Measurements from ENCODE around the gene DPEP3. TPM values are rescaled to one million over a fixed set of nuclear protein-coding genes. Genes with fewer than 3 reads are reported as not detected.

Gene DPEP3
- total and polyA plus RNA-seq, 10 of the 15 experiments (the other 5 are each of a cell fraction or from before 2014, with no cell fraction given), result not detected

DNA sequence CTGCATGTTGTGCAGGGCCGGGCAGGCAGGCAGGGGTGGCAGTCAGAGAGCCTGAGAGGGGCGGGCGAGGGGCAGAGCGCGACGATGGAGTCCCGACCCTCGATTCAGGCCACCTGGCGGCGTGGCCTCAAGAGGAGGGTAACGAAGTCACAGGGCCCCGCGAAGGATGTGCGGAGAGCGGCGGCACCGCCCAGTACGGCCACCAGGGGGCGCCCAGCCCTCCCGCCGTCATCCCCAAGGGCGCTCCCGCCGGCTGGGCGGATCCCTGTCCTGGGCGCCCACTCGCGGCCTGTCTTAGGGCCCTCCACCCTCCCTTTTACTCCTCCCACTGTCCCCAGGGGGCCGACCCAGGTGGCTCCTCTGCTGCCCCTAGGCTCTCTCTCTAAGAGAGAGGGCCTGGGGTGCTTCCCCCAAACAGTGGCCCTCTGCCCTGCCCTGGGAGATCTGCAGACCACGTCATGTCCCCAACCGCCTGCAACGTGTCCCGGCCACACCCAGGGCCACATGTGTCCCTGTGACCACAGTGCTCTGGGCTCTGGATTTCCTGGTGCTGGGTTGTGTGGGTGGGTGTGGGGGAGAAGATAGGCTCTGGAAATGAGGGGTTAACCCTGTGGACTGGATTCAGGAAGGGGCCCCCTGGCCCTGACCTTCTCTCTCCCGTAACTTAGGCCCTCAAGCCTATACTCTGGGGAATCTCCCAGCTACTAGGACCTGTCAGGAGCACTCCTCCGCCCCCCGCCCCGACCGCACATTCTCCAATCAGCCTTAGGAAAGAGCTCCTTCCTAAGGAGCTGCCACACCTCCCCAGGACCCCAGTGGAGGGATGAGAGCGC, 13.1 kb upstream of the DPEP3 start:
- ATAC-seq, result peak; percentile 92
- peak; percentile 91; the same call in 1 of the 2 replicates for TF ChIP-seq ZNF207 (IDR thresholded peaks at IDR 0.05; ENCODE audit: borderline replicate concordance)
- TF ChIP-seq, protein P1, sequence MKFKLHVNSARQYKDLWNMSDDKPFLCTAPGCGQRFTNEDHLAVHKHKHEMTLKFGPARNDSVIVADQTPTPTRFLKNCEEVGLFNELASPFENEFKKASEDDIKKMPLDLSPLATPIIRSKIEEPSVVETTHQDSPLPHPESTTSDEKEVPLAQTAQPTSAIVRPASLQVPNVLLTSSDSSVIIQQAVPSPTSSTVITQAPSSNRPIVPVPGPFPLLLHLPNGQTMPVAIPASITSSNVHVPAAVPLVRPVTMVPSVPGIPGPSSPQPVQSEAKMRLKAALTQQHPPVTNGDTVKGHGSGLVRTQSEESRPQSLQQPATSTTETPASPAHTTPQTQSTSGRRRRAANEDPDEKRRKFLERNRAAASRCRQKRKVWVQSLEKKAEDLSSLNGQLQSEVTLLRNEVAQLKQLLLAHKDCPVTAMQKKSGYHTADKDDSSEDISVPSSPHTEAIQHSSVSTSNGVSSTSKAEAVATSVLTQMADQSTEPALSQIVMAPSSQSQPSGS (IDR thresholded peaks at IDR 0.05; ENCODE audit: low read length), result no peak
- no peak; the same call in 1 of the 2 replicates for TF ChIP-seq ZNF384 (IDR thresholded peaks at IDR 0.05; ENCODE audit: borderline replicate concordance, low read depth, low read length)
- no peak for TF ChIP-seq ASH2L (IDR thresholded peaks at IDR 0.05; ENCODE audit: borderline replicate concordance, low read depth)
- no peak for TF ChIP-seq KAT2A (conservative IDR thresholded peaks at IDR 0.05; ENCODE audit: control insufficient read depth, low read depth, low read length)
- TF ChIP-seq, protein P2, sequence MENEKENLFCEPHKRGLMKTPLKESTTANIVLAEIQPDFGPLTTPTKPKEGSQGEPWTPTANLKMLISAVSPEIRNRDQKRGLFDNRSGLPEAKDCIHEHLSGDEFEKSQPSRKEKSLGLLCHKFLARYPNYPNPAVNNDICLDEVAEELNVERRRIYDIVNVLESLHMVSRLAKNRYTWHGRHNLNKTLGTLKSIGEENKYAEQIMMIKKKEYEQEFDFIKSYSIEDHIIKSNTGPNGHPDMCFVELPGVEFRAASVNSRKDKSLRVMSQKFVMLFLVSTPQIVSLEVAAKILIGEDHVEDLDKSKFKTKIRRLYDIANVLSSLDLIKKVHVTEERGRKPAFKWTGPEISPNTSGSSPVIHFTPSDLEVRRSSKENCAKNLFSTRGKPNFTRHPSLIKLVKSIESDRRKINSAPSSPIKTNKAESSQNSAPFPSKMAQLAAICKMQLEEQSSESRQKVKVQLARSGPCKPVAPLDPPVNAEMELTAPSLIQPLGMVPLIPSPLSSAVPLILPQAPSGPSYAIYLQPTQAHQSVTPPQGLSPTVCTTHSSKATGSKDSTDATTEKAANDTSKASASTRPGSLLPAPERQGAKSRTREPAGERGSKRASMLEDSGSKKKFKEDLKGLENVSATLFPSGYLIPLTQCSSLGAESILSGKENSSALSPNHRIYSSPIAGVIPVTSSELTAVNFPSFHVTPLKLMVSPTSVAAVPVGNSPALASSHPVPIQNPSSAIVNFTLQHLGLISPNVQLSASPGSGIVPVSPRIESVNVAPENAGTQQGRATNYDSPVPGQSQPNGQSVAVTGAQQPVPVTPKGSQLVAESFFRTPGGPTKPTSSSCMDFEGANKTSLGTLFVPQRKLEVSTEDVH (IDR thresholded peaks at IDR 0.05; ENCODE audit: low read depth, partially characterized antibody), result no peak
- no peak for TF ChIP-seq PML (IDR thresholded peaks at IDR 0.05; ENCODE audit: low read length)
- TF ChIP-seq, protein P3, sequence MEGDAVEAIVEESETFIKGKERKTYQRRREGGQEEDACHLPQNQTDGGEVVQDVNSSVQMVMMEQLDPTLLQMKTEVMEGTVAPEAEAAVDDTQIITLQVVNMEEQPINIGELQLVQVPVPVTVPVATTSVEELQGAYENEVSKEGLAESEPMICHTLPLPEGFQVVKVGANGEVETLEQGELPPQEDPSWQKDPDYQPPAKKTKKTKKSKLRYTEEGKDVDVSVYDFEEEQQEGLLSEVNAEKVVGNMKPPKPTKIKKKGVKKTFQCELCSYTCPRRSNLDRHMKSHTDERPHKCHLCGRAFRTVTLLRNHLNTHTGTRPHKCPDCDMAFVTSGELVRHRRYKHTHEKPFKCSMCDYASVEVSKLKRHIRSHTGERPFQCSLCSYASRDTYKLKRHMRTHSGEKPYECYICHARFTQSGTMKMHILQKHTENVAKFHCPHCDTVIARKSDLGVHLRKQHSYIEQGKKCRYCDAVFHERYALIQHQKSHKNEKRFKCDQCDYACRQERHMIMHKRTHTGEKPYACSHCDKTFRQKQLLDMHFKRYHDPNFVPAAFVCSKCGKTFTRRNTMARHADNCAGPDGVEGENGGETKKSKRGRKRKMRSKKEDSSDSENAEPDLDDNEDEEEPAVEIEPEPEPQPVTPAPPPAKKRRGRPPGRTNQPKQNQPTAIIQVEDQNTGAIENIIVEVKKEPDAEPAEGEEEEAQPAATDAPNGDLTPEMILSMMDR (IDR thresholded peaks at IDR 0.05 in 2 of 3, conservative IDR thresholded peaks at IDR 0.05 in 1 of 3; ENCODE audit: control insufficient read depth in 2 of 3, extremely low read depth in 1 of 3, insufficient read depth in 1 of 3, low read depth in 3 of 3, low read length in 3 of 3), result peak; percentile 92 to 95 (median 94)
- TF ChIP-seq DPF2 (IDR thresholded peaks at IDR 0.05), result peak; percentile 44; the same call in 1 of the 2 replicates
- TF ChIP-seq, protein P4, sequence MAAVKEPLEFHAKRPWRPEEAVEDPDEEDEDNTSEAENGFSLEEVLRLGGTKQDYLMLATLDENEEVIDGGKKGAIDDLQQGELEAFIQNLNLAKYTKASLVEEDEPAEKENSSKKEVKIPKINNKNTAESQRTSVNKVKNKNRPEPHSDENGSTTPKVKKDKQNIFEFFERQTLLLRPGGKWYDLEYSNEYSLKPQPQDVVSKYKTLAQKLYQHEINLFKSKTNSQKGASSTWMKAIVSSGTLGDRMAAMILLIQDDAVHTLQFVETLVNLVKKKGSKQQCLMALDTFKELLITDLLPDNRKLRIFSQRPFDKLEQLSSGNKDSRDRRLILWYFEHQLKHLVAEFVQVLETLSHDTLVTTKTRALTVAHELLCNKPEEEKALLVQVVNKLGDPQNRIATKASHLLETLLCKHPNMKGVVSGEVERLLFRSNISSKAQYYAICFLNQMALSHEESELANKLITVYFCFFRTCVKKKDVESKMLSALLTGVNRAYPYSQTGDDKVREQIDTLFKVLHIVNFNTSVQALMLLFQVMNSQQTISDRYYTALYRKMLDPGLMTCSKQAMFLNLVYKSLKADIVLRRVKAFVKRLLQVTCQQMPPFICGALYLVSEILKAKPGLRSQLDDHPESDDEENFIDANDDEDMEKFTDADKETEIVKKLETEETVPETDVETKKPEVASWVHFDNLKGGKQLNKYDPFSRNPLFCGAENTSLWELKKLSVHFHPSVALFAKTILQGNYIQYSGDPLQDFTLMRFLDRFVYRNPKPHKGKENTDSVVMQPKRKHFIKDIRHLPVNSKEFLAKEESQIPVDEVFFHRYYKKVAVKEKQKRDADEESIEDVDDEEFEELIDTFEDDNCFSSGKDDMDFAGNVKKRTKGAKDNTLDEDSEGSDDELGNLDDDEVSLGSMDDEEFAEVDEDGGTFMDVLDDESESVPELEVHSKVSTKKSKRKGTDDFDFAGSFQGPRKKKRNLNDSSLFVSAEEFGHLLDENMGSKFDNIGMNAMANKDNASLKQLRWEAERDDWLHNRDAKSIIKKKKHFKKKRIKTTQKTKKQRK (IDR thresholded peaks at IDR 0.05; ENCODE audit: low read depth, low read length), result no peak
- TF ChIP-seq CBFB (IDR thresholded peaks at IDR 0.05; ENCODE audit: low read depth), result no peak; the same call in 1 of the 2 replicates

More for the DNA sequence above, 13.1 kb upstream of the DPEP3 start:
- CTCF ChIA-PET, result interaction anchor here (0.6 to 2.3 kb wide), 16 partner anchors 9 to 479 kb away, joined by 3 to 15 read pairs (median 4); partner anchors contain the start of genes DDX28 and DUS2
- SMC1A ChIA-PET (ENCODE audit: uncharacterized antibody, unreplicated experiment), result interaction anchor here (1.2 to 1.8 kb wide), 3 partner anchors 48 to 473 kb away, joined by 3 to 11 read pairs (median 5); no protein-coding TSS in a partner anchor
- BruUV-seq (replicated peaks), result no TSS peak
- Histone ChIP-seq H3K4me3 (peak overlapping the region; percentile 24; the same call in 1 of the 2 replicates), H3K4me1 (ENCODE audit: control insufficient read depth, insufficient read depth, low read length) (peaks cover 39% of the 10 kb centered on the region), H3K9me3 (replicated peaks; ENCODE audit: control insufficient read depth, insufficient read depth, low read length) (no peaks in the 10 kb centered on the region), H3K36me3 (ENCODE audit: control insufficient read depth in 2 of 2, insufficient read depth in 2 of 2, low read length in 1 of 2) (no peaks in the 10 kb centered on the region), H3K27ac (ENCODE audit: control insufficient read depth, insufficient read depth) (peak overlapping the region; percentile 64), H3K27me3 (replicated peaks in 1 of 2; ENCODE audit: control insufficient read depth in 2 of 2, insufficient read depth in 2 of 2, low read length in 1 of 2) (no peaks in the 10 kb centered on the region), H3K9ac (ENCODE audit: control insufficient read depth, insufficient read depth, low read length) (peak overlapping the region; percentile 68), H3K79me2 (ENCODE audit: control insufficient read depth, insufficient read depth, low read length) (no peaks in the 10 kb centered on the region), H2AFZ (ENCODE audit: control insufficient read depth, low read depth, low read length) (peak overlapping the region; percentile 78), H4K20me1 (ENCODE audit: control insufficient read depth, insufficient read depth) (no peaks in the 10 kb centered on the region), H3K4me2 (ENCODE audit: control insufficient read depth, insufficient read depth) (peak overlapping the region; percentile 79)
- FAIRE-seq (no peak), DNase-seq (ENCODE audit: low read depth, low spot score) (no peak)
- RAD21 ChIA-PET (ENCODE audit: unreplicated experiment), result interaction anchor here (0.6 to 1.3 kb wide), 10 partner anchors 8 to 461 kb away, joined by 3 to 5 read pairs (median 4); no protein-coding TSS in a partner anchor
- in situ Hi-C loops (cut with MboI), result loop anchor here (5.0 kb wide), 1 partner anchor 234 kb away; no protein-coding TSS in a partner anchor
- POLR2A ChIA-PET, result interaction anchor here (0.6 kb wide), 1 partner anchor 302 kb away, joined by 4 read pairs; no protein-coding TSS in a partner anchor
- WGBS (ENCODE audit: insufficient coverage, insufficient replicate concordance, low lambda C conversion rate, missing lambda C conversion rate), result under 1% methylated on average over 38 of the region's 39 CpGs
- intact Hi-C loops (cut with micrococcal nuclease; ENCODE audit: unreplicated experiment), result loop anchor here (1.0 to 2.0 kb wide), 4 partner anchors 30 to 236 kb away; partner anchors contain the start of genes DDX28 and DUS2

Data from GM12878 (cell line).